Breast epithelium (tissue), 4 donors: Measurements from ENCODE around the gene FXYD2. TPM values are rescaled to one million over a fixed set of nuclear protein-coding genes. Genes with fewer than 3 reads are reported as not detected.
A peak's percentile ranks its signal among the peaks of the same experiment; 100 is the strongest.

Experiments used
- DNase-seq, 2 donors: peaks; one replicate each; pipeline ENCODE4 v3.0.0-alpha.2; 2019; ENCODE audit warnings: low spot score in 2 of 2
- H3K27ac ChIP-seq, 2 donors: fragments of 200-600 bp; sonication (generic) in 1 of 2; one replicate each; pipeline ENCODE4 v1.5.1; 2016 to 2019; ENCODE audit warnings: mild to moderate bottlenecking in 1 of 2
- H3K27me3 ChIP-seq, 2 donors: fragments of 200-600 bp; sonication (generic) in 1 of 2; one replicate each; pipeline versions ENCODE4 v1.5.1 to v1.6.0; 2017 to 2019; ENCODE audit warnings: control low read depth in 1 of 2, mild to moderate bottlenecking in 1 of 2
- H3K36me3 ChIP-seq: fragments of 200-600 bp; one replicate; pipeline ENCODE4 v1.5.1; 2019
- H3K4me1 ChIP-seq, 2 donors: fragments of 200-600 bp; sonication (generic); one replicate each; pipeline ENCODE4 v1.5.1; 2016 to 2019; ENCODE audit warnings: control low read depth in 1 of 2
- H3K4me3 ChIP-seq, 3 donors: fragments of 200-600 bp; sonication (generic); 1 replicate in 2 of 3; 2 replicates in 1 of 3; pipeline ENCODE4 v1.5.1; 2016 to 2019; ENCODE audit warnings: mild to moderate bottlenecking in 3 of 3, moderate library complexity in 2 of 3
- H3K9me3 ChIP-seq, 2 donors: fragments of 200-600 bp; sonication (generic) in 1 of 2; one replicate each; pipeline ENCODE4 v1.5.1; 2016 to 2019; ENCODE audit warnings: control low read depth in 1 of 2
- CTCF ChIP-seq, 3 donors: fragments of 450-650 bp; IDR thresholded peaks; one replicate each; pipeline ENCODE4 v1.5.1; 2016 to 2017; ENCODE audit warnings: antibody characterized with exemption in 3 of 3, mild to moderate bottlenecking in 3 of 3, moderate library complexity in 3 of 3
- POLR2A ChIP-seq: fragments of 450-650 bp; IDR thresholded peaks from one replicate; pipeline ENCODE4 v1.6.1; 2016; ENCODE audit warnings: antibody characterized with exemption, mild to moderate bottlenecking, moderate library complexity
- POLR2AphosphoS5 ChIP-seq, 3 donors: sonication (generic); formaldehyde crosslinking; IDR thresholded peaks; one replicate each; pipeline ENCODE4 v1.6.1; 2017; ENCODE audit warnings: antibody characterized with exemption in 3 of 3
- intact Hi-C: fragments of 100-400 bp; cut with DNase I; formaldehyde crosslinking; loops from one replicate; pipeline ENCODE4 v1.15.1; 2023; ENCODE audit warnings: low total_unique reads
- total RNA-seq, 3 donors: library from RNA; depleted of rRNA; stranded (reverse); fragments of >200 nt; gene quantifications; one replicate each; pipeline ENCODE4 v1.1.0, GENCODE V29; 2016

FXYD2 gene
- total RNA-seq, 3 donors from 2014 or later: 0.66 to 2.0 (median 1.3) TPM

DNA sequence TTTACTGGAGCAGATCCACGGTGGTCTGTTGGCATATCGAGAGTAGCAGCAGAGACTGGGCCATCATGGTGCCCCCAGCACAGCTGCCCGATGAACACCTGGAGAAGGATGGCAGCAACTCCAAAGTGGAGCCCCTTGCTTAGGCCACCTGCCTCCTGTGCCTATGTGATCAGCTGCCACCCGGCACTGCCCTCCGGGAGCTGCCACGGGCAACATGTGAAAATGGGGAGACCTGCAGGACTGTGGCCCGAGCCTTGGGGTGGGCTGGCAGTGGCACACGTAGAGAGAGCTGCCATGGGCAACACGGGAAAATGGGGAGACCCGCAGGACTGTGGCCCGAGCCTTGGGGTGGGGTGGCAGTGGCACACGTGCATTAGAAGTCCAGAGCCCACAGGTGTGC lies 3.1 kb downstream of the FXYD2 start:
- no peak for TF ChIP-seq CTCF (IDR thresholded peaks at IDR 0.05)
- TF ChIP-seq POLR2A: no peak
- no peak for TF ChIP-seq POLR2AphosphoS5 (IDR thresholded peaks at IDR 0.05)
- H3K36me3 ChIP-seq: no peaks in the 10 kb centered on the region
- H3K4me1 ChIP-seq: no peaks in the 10 kb centered on the region
- H3K4me3 ChIP-seq: no peak overlapping the region
- no peaks in the 10 kb centered on the region for H3K9me3 ChIP-seq
- no peaks in the 10 kb centered on the region for H3K27me3 ChIP-seq
- no peak overlapping the region for H3K27ac ChIP-seq
- intact Hi-C loops: no loop called here
- no peak for DNase-seq

DNA sequence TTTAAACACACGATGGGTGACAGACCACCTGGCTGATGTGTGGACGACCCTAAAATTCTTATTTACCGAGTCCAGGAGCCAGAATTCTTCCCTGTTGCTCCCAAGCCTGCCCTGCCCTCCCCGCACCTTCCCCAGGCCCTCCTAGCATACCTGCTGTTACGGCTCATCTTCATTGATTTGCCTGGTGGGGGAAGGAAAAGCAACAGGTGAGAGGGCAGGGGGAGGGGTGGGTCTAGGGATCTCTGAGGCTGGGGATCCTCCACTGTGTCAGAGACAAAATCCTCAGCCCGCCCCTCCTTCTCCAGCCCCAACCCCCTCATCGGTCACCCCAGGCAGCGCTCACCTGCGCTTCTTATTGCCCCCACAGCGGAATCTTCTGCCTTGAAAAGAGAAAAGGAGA lies 4.0 kb downstream of the FXYD2 start:
- H3K27me3 ChIP-seq: no peaks in the 10 kb centered on the region
- TF ChIP-seq CTCF (IDR thresholded peaks at IDR 0.05) (no peak), POLR2AphosphoS5 (IDR thresholded peaks at IDR 0.05) (no peak), POLR2A (no peak)
- no peak overlapping the region for H3K4me3 ChIP-seq
- no peak overlapping the region for H3K27ac ChIP-seq
- intact Hi-C loops: no loop called here
- no peaks in the 10 kb centered on the region for H3K4me1 ChIP-seq
- H3K9me3 ChIP-seq: no peaks in the 10 kb centered on the region
- H3K36me3 ChIP-seq: no peaks in the 10 kb centered on the region
- no peak for DNase-seq

DNA sequence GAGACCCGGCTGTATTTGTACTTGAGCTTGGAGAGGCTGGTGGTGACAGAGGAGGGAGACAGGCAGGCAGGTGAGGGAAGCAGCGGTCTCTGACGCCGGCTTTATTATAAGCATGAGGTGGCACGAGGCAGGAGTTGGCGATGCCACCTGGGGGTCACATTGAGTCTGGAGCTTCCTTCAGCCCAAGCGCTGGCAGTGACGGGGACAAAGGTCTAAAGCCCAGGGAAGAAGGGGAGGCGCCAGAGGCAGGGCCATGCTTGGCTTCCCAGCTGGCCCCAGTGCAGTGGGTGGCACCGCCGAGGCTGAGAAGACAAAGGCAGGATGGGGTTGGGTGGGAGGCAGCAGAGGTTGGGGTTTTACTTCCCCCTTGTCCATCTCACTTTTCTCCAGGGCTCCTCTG lies 4.5 kb downstream of the FXYD2 start:
- TF ChIP-seq POLR2AphosphoS5 (IDR thresholded peaks at IDR 0.05) (no peak), CTCF (IDR thresholded peaks at IDR 0.05) (no peak), POLR2A (no peak)
- H3K27ac ChIP-seq: no peak overlapping the region
- H3K4me1 ChIP-seq: no peaks in the 10 kb centered on the region
- no peaks in the 10 kb centered on the region for H3K27me3 ChIP-seq
- no peaks in the 10 kb centered on the region for H3K36me3 ChIP-seq
- H3K9me3 ChIP-seq: no peaks in the 10 kb centered on the region
- no peak for DNase-seq
- H3K4me3 ChIP-seq: no peak overlapping the region
- intact Hi-C loops: no loop called here

GRCh38 chr11:117819096-117820040 lies 5.2 kb downstream of the FXYD2 start:
- no peaks in the 10 kb centered on the region for H3K9me3 ChIP-seq
- H3K27me3 ChIP-seq: no peaks in the 10 kb centered on the region
- no peak overlapping the region for H3K4me3 ChIP-seq
- no peak for TF ChIP-seq POLR2A
- TF ChIP-seq POLR2AphosphoS5 (IDR thresholded peaks at IDR 0.05): no peak
- peak in 1 of 3 donors; percentile 22 for TF ChIP-seq CTCF (IDR thresholded peaks at IDR 0.05)
- no peak for DNase-seq
- H3K4me1 ChIP-seq: no peaks in the 10 kb centered on the region
- no peaks in the 10 kb centered on the region for H3K36me3 ChIP-seq
- no peak overlapping the region for H3K27ac ChIP-seq
- intact Hi-C loops: no loop called here

GRCh38 chr11:117818041-117818873 lies 6.3 kb downstream of the FXYD2 start:
- no peaks in the 10 kb centered on the region for H3K36me3 ChIP-seq
- H3K4me1 ChIP-seq: no peaks in the 10 kb centered on the region
- H3K27me3 ChIP-seq: no peaks in the 10 kb centered on the region
- no peak for TF ChIP-seq CTCF (IDR thresholded peaks at IDR 0.05)
- no peak for TF ChIP-seq POLR2A
- no peak for TF ChIP-seq POLR2AphosphoS5 (IDR thresholded peaks at IDR 0.05)
- intact Hi-C loops: no loop called here
- no peak overlapping the region for H3K4me3 ChIP-seq
- H3K27ac ChIP-seq: no peak overlapping the region
- H3K9me3 ChIP-seq: no peaks in the 10 kb centered on the region
- DNase-seq: no peak
